Trophoblast cell (in vitro differentiated cells and primary cell): ENCODE data around the gene DENND4A.

Source experiments
- DNase-seq, 2 donors: peaks; one replicate each; pipeline ENCODE4 v3.0.0-alpha.2; 2016
- H2AFZ ChIP-seq: 2 replicates; pipeline ENCODE4 v1.6.1; 2013; ENCODE audit warnings: low read length, moderate library complexity, mild to moderate bottlenecking; ENCODE audit not compliant: insufficient read depth, poor library complexity
- H2AK5ac ChIP-seq: 2 replicates; pipeline ENCODE4 v1.6.1; 2013; ENCODE audit warnings: mild to moderate bottlenecking, low read length
- H2BK120ac ChIP-seq: 2 replicates; pipeline ENCODE4 v1.6.1; 2013; ENCODE audit warnings: low read length, mild to moderate bottlenecking, moderate library complexity; ENCODE audit not compliant: insufficient read depth, poor library complexity
- H2BK12ac ChIP-seq: 2 replicates; pipeline ENCODE4 v1.6.1; 2013; ENCODE audit warnings: mild to moderate bottlenecking, low read length, moderate library complexity
- H2BK5ac ChIP-seq: 2 replicates; pipeline ENCODE4 v1.6.1; 2013; ENCODE audit warnings: low read length, low read depth, moderate library complexity, mild to moderate bottlenecking; ENCODE audit not compliant: poor library complexity
- H3K14ac ChIP-seq: 2 replicates; pipeline ENCODE4 v1.6.1; 2013; ENCODE audit warnings: mild to moderate bottlenecking, low read length
- H3K18ac ChIP-seq: 2 replicates; pipeline ENCODE4 v1.6.1; 2013; ENCODE audit warnings: mild to moderate bottlenecking, low read length
- H3K23ac ChIP-seq: 2 replicates; pipeline ENCODE4 v1.6.1; 2013; ENCODE audit warnings: low read length
- H3K27ac ChIP-seq: 2 replicates; pipeline ENCODE4 v1.5.1; 2013; ENCODE audit warnings: low read depth, mild to moderate bottlenecking, inconsistent platforms, low read length, moderate library complexity
- H3K27me3 ChIP-seq: 2 replicates; pipeline ENCODE4 v1.6.1; 2013; ENCODE audit warnings: inconsistent platforms, mild to moderate bottlenecking, low read length, moderate library complexity; ENCODE audit not compliant: insufficient read depth
- H3K36me3 ChIP-seq, 2 experiments: 1 replicate in 1 of 2; 2 replicates in 1 of 2; pipeline ENCODE4 v1.6.1; 2013; ENCODE audit warnings: low read length in 2 of 2, mild to moderate bottlenecking in 2 of 2, moderate library complexity in 1 of 2; ENCODE audit not compliant: insufficient read depth in 2 of 2, control insufficient read depth in 1 of 2
- H3K4ac ChIP-seq: 2 replicates; pipeline ENCODE4 v1.6.1; 2013; ENCODE audit warnings: low read depth, mild to moderate bottlenecking, low read length, moderate library complexity
- H3K4me1 ChIP-seq, 2 experiments: 1 replicate in 1 of 2; 2 replicates in 1 of 2; pipeline ENCODE4 v1.6.1; 2013; ENCODE audit warnings: low read length in 2 of 2, mild to moderate bottlenecking in 2 of 2, moderate library complexity in 1 of 2; ENCODE audit not compliant: insufficient read depth in 2 of 2, control insufficient read depth in 1 of 2
- H3K4me2 ChIP-seq: 2 replicates; pipeline ENCODE4 v1.6.1; 2013; ENCODE audit warnings: inconsistent platforms, mild to moderate bottlenecking, low read length, moderate library complexity
- H3K4me3 ChIP-seq: 2 replicates; pipeline ENCODE4 v1.5.1; 2013; ENCODE audit warnings: mild to moderate bottlenecking, low read depth, low read length, inconsistent platforms
- H3K79me1 ChIP-seq: one replicate; pipeline ENCODE4 v1.6.1; 2013; ENCODE audit warnings: low read length
- H3K79me2 ChIP-seq: 2 replicates; pipeline ENCODE4 v1.6.1; 2013; ENCODE audit warnings: low read length, mild to moderate bottlenecking; ENCODE audit not compliant: control insufficient read depth, insufficient read depth, poor library complexity
- H3K9ac ChIP-seq: 2 replicates; pipeline ENCODE4 v1.6.1; 2013; ENCODE audit warnings: mild to moderate bottlenecking, low read length
- H3K9me3 ChIP-seq: 2 replicates; pipeline ENCODE4 v1.6.1; 2013; ENCODE audit warnings: low read depth, mild to moderate bottlenecking, control low read depth, inconsistent platforms, low read length; ENCODE audit not compliant: insufficient read depth
- H4K12ac ChIP-seq: 2 replicates; pipeline ENCODE4 v1.6.1; 2013; ENCODE audit warnings: low read depth, mild to moderate bottlenecking, low read length, moderate library complexity
- H4K8ac ChIP-seq: 2 replicates; pipeline ENCODE4 v1.6.1; 2013; ENCODE audit warnings: low read depth, mild to moderate bottlenecking, low read length, moderate library complexity
- H4K91ac ChIP-seq: one replicate; pipeline ENCODE4 v1.6.1; 2013; ENCODE audit warnings: low read depth, mild to moderate bottlenecking, low read length, moderate library complexity
- whole genome bisulfite sequencing: extraction: QIAGEN DNeasy Blood & Tissue Kit; methylation state at CpG from one replicate; pipeline ENCODE4 v1.1.7; 2013; ENCODE audit warnings: missing lambda C conversion rate; ENCODE audit not compliant: insufficient read length, insufficient coverage; ENCODE audit errors: extremely low coverage; 5-methylcytosine and 5-hydroxymethylcytosine counted together

The DENND4A gene

DNA sequence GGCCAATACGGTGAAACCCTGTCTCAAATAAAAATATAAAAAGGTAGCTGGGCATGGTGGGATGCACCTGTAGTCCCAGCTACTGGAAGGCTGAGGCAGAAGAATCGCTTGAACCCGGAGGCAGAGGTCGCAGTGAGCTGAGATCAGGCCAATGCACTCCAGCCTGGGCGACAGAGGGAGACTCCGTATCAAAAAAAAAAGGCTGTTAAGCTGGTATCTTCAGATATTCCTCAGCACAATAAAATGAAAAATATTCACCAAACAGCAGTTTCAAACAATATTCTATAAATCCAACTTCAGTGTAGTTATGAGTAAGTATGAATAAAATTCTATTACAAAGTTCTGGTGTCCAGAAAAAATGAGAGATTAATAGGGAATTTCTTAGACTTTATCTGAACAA is 14.2 kb downstream of the DENND4A start:
- Histone ChIP-seq H3K36me3 (no peaks in the 10 kb centered on the region), H3K23ac (no peak overlapping the region), H3K14ac (no peak overlapping the region), H2AFZ (no peak overlapping the region), H4K12ac (no peak overlapping the region), H3K79me2 (no peaks in the 10 kb centered on the region), H2BK12ac (no peak overlapping the region), H3K9ac (no peak overlapping the region), H3K4me3 (no peak overlapping the region), H3K27ac (no peak overlapping the region), H3K4me2 (no peak overlapping the region), H4K91ac (no peak overlapping the region), H3K79me1 (no peaks in the 10 kb centered on the region), H2BK5ac (no peak overlapping the region), H3K27me3 (no peaks in the 10 kb centered on the region), H3K9me3 (no peaks in the 10 kb centered on the region), H2BK120ac (no peak overlapping the region), H3K18ac (no peak overlapping the region), H4K8ac (no peak overlapping the region), H3K4ac (no peak overlapping the region), H2AK5ac (no peak overlapping the region), H3K4me1 (no peaks in the 10 kb centered on the region)
- WGBS: no CpG with 5 or more reads among the region's 6 CpGs
- DNase-seq: no peak

DNA sequence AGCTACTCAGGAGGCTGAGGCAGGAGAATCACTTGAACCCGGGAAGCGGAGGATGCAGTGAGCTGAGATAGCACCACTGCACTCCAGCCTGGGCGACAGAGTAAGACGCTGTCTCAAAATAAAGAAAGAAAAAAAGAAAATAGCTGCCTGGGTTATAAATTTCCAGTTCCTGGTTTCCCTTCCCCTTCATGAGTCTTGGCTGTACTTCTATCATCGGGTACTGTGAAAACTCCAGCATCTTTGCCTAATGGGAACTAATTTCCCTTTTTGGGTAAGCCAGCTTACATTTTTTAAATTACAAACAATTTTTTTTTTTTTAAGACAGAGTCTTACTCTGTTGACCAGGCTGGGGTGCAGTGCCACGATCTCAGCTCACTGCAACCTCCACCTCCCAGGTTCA is 15.0 kb downstream of the DENND4A start:
- H3K79me1 ChIP-seq: no peaks in the 10 kb centered on the region
- no peak overlapping the region for H3K18ac ChIP-seq
- H3K9me3 ChIP-seq: no peaks in the 10 kb centered on the region
- H2BK5ac ChIP-seq: no peak overlapping the region
- H4K12ac ChIP-seq: no peak overlapping the region
- H3K23ac ChIP-seq: no peak overlapping the region
- H3K9ac ChIP-seq: no peak overlapping the region
- H2AK5ac ChIP-seq: no peak overlapping the region
- no peak for DNase-seq
- no peak overlapping the region for H3K4ac ChIP-seq
- H2BK120ac ChIP-seq: no peak overlapping the region
- H3K4me1 ChIP-seq: no peaks in the 10 kb centered on the region
- no peaks in the 10 kb centered on the region for H3K79me2 ChIP-seq
- H3K4me2 ChIP-seq: no peak overlapping the region
- H2AFZ ChIP-seq: no peak overlapping the region
- H4K91ac ChIP-seq: no peak overlapping the region
- no peak overlapping the region for H4K8ac ChIP-seq
- no CpG with 5 or more reads among the region's 6 CpGs for WGBS
- no peak overlapping the region for H3K4me3 ChIP-seq
- H3K27ac ChIP-seq: no peak overlapping the region
- no peaks in the 10 kb centered on the region for H3K36me3 ChIP-seq
- no peaks in the 10 kb centered on the region for H3K27me3 ChIP-seq
- H3K14ac ChIP-seq: no peak overlapping the region
- no peak overlapping the region for H2BK12ac ChIP-seq

DNA sequence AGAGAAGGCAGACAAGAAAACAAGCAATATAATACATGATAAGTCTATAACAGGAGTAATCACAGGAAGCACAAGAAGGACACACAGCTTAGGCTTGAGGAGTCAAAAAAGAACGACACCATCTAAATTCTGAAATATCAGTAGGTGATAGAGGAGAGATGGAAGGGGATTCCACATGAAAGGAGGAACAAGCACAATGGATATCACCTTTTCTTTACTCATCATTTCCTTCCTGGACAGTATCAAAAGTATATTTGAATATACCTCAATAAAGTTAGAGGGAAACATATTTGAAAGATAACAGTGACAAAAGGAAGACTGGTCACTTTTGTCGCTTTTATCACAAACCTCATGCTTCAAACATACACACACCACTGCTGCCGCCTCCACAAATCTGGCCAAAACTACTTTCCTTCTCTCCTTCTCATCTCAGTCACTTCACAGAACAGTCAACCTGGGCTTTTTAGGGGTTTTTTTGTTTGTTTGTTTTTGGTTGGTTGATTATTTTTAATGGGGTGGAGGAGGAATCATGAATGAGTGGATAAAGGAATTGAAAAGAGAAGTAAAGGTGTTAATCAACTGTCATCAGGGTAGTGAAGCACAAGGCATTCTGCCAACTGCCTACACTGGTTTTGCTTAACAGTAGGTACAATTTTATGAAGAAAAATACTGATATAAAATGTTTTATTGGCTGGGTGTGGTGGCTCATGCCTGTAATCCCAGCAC is 18.5 kb downstream of the DENND4A start:
- Histone ChIP-seq H3K18ac (no peak overlapping the region), H2BK5ac (no peak overlapping the region), H2AK5ac (no peak overlapping the region), H3K14ac (no peak overlapping the region), H3K79me2 (no peaks in the 10 kb centered on the region), H3K23ac (no peak overlapping the region), H3K4ac (no peak overlapping the region), H3K36me3 (no peaks in the 10 kb centered on the region), H3K9me3 (no peaks in the 10 kb centered on the region), H2BK12ac (no peak overlapping the region), H3K27me3 (no peaks in the 10 kb centered on the region), H2AFZ (no peak overlapping the region), H3K79me1 (no peaks in the 10 kb centered on the region), H3K4me2 (no peak overlapping the region), H3K4me3 (no peak overlapping the region), H4K91ac (no peak overlapping the region), H2BK120ac (no peak overlapping the region), H3K27ac (no peak overlapping the region), H3K9ac (no peak overlapping the region), H3K4me1 (no peaks in the 10 kb centered on the region), H4K8ac (no peak overlapping the region), H4K12ac (no peak overlapping the region)
- no CpG with 5 or more reads among the region's 3 CpGs for WGBS
- no peak for DNase-seq

GRCh38 chr15:65772930-65773329 is 19.2 kb downstream of the DENND4A start:
- Histone ChIP-seq H3K14ac (no peak overlapping the region), H4K8ac (no peak overlapping the region), H3K9me3 (no peaks in the 10 kb centered on the region), H2BK5ac (no peak overlapping the region), H2AFZ (no peak overlapping the region), H3K79me1 (no peaks in the 10 kb centered on the region), H3K9ac (no peak overlapping the region), H3K18ac (no peak overlapping the region), H3K27ac (no peak overlapping the region), H3K4ac (no peak overlapping the region), H2BK12ac (no peak overlapping the region), H2BK120ac (no peak overlapping the region), H4K91ac (no peak overlapping the region), H3K27me3 (no peaks in the 10 kb centered on the region), H3K4me1 (no peaks in the 10 kb centered on the region), H3K4me2 (no peak overlapping the region), H3K23ac (no peak overlapping the region), H3K36me3 (no peaks in the 10 kb centered on the region), H3K79me2 (no peaks in the 10 kb centered on the region), H2AK5ac (no peak overlapping the region), H3K4me3 (no peak overlapping the region), H4K12ac (no peak overlapping the region)
- no CpG with 5 or more reads among the region's 2 CpGs for WGBS
- DNase-seq: no peak
